ENCODE data around the gene CWC15.
"Not testable (repeated sequence)": the region's sequence is repeated elsewhere in the genome, so short reads cannot be mapped to it uniquely, and the experiment has no call there.

Gene CWC15

GRCh38 chr11:94948070-94948617 is 25.2 kb downstream of the CWC15 start:
- DNase-seq: no peak

GRCh38 chr11:94946812-94947211 is 26.5 kb downstream of the CWC15 start:
- DNase-seq: no peak

- peak; percentile 90 for DNase-seq
These were observed 32.2 kb downstream of the CWC15 start for GRCh38 chr11:94941131-94941530.

GRCh38 chr11:94939346-94939745 is 34.0 kb downstream of the CWC15 start:
- DNase-seq: no peak

- peak; percentile 84 for DNase-seq
These were observed 35.0 kb downstream of the CWC15 start for GRCh38 chr11:94938095-94939055.

GRCh38 chr11:94934846-94935245 is 38.5 kb downstream of the CWC15 start:
- no peak for DNase-seq

- peak; percentile 37 for DNase-seq
These were observed 39.0 kb downstream of the CWC15 start for GRCh38 chr11:94934362-94934761.

GRCh38 chr11:94933223-94934130 is 39.9 kb downstream of the CWC15 start:
- peak; percentile 9 for DNase-seq

GRCh38 chr11:94932503-94932902 is 40.9 kb downstream of the CWC15 start:
- DNase-seq: no peak

- not testable (repeated sequence) for DNase-seq
These were observed 41.3 kb downstream of the CWC15 start for GRCh38 chr11:94932072-94932471.

- no peak for DNase-seq
These were observed 45.0 kb downstream of the CWC15 start for GRCh38 chr11:94928117-94928990.

- DNase-seq: peak; percentile 51
These were observed 46.6 kb downstream of the CWC15 start for GRCh38 chr11:94926698-94927237.

- no peak for DNase-seq
These were observed 47.1 kb downstream of the CWC15 start for GRCh38 chr11:94926271-94926625.

GRCh38 chr11:94925422-94926270 is 47.7 kb downstream of the CWC15 start:
- DNase-seq: no peak

- no peak for DNase-seq
These were observed 48.7 kb downstream of the CWC15 start for GRCh38 chr11:94924612-94925011.

GRCh38 chr11:94924171-94924572 is 49.2 kb downstream of the CWC15 start:
- no peak for DNase-seq

GRCh38 chr11:94923004-94923334 is 50.4 kb downstream of the CWC15 start:
- DNase-seq: no peak

GRCh38 chr11:94922321-94923003 is 50.9 kb downstream of the CWC15 start:
- no peak for DNase-seq

- DNase-seq: no peak
These were observed 53.0 kb downstream of the CWC15 start for GRCh38 chr11:94920311-94920710.

GRCh38 chr11:94913718-94914394 is 59.5 kb downstream of the CWC15 start:
- not testable (repeated sequence) for DNase-seq
